Endodermal cell (in vitro differentiated cells): ENCODE measurements around the gene WDR90. TPM values are rescaled to one million over a fixed set of nuclear protein-coding genes. Genes with fewer than 3 reads are reported as not detected.

Experiments
- DNase-seq: peaks from one replicate; pipeline ENCODE4 v3.0.0-alpha.2; 2017
- H3K27ac ChIP-seq: 2 replicates; pipeline ENCODE4 v1.5.1; 2013; ENCODE audit warnings: mild to moderate bottlenecking, low read depth, low read length, moderate library complexity
- H3K27me3 ChIP-seq: 2 replicates; pipeline ENCODE4 v1.6.1; 2013; ENCODE audit warnings: mild to moderate bottlenecking, low read length, moderate library complexity; ENCODE audit not compliant: insufficient read depth, control insufficient read depth, poor library complexity, severe bottlenecking
- H3K36me3 ChIP-seq: 2 replicates; pipeline ENCODE4 v1.7.0; 2013; ENCODE audit warnings: mild to moderate bottlenecking, low read length, moderate library complexity; ENCODE audit not compliant: control insufficient read depth, insufficient read depth
- H3K4me1 ChIP-seq: one replicate; pipeline ENCODE4 v1.7.0; 2013; ENCODE audit warnings: low read length; ENCODE audit not compliant: control insufficient read depth, insufficient read depth
- H3K4me3 ChIP-seq: 2 replicates; pipeline ENCODE4 v1.5.1; 2013; ENCODE audit warnings: mild to moderate bottlenecking, low read length, moderate library complexity
- H3K9ac ChIP-seq: 2 replicates; pipeline ENCODE4 v1.6.1; 2013; ENCODE audit warnings: mild to moderate bottlenecking, low read length, moderate library complexity; ENCODE audit not compliant: poor library complexity, severe bottlenecking; ENCODE audit errors: extremely low read depth
- H3K9me3 ChIP-seq: 2 replicates; pipeline ENCODE4 v1.6.1; 2013; ENCODE audit warnings: mild to moderate bottlenecking, low read length, moderate library complexity; ENCODE audit not compliant: control insufficient read depth
- H3K27ac Mint-ChIP-seq: 2 replicates; pipeline ENCODE4 v1.8.0; 2020; ENCODE audit warnings: mixed read lengths
- H3K27me3 Mint-ChIP-seq: 2 replicates; pipeline ENCODE4 v1.8.0; 2021; ENCODE audit warnings: mild to moderate bottlenecking, mixed read lengths; ENCODE audit not compliant: insufficient read depth
- H3K36me3 Mint-ChIP-seq: 2 replicates; pipeline ENCODE4 v1.8.0; 2020; ENCODE audit warnings: low read depth, mixed read lengths
- H3K4me1 Mint-ChIP-seq: 2 replicates; pipeline ENCODE4 v1.8.0; 2020; ENCODE audit warnings: mixed read lengths
- H3K4me3 Mint-ChIP-seq: 2 replicates; pipeline ENCODE4 v1.8.0; 2020; ENCODE audit warnings: mild to moderate bottlenecking, moderate library complexity, mixed read lengths
- H3K9me3 Mint-ChIP-seq: 2 replicates; pipeline ENCODE4 v1.8.0; 2020; ENCODE audit warnings: mild to moderate bottlenecking, mixed read lengths
- CTCF ChIP-seq: fragments of 200-600 bp; sonication (generic); conservative IDR thresholded peaks from 2 replicates; pipeline ENCODE4 v1.5.0; 2021; ENCODE audit warnings: antibody characterized with exemption, mild to moderate bottlenecking
- WGBS, 2 experiments: methylation state at CpG; one replicate each; pipeline versions ENCODE4 v1.1.5 to v1.1.7; 2013; ENCODE audit warnings: missing lambda C conversion rate in 2 of 2, mixed read lengths in 1 of 2; ENCODE audit not compliant: insufficient coverage in 1 of 2, insufficient read length in 1 of 2; 5-methylcytosine and 5-hydroxymethylcytosine counted together
- total RNA-seq, 2 donors: library from RNA; stranded (reverse); fragmentation: NEBNext Ultra II Directional in 1 of 2; extraction: Animal tissue kit (Norgen Biotek cat#: 25700) in 1 of 2; gene quantifications; 2 replicates in 1 of 2; 3 replicates in 1 of 2; pipeline ENCODE4 v1.2.1, GENCODE V29; 2021

Gene WDR90
- total RNA-seq, 2 donors from 2014 or later = 112 to 120 TPM

GRCh38 chr16:629185-629832 is 19.9 kb upstream of the WDR90 start:
- Mint-ChIP-seq H3K27me3 (no peaks in the 10 kb centered on the region), H3K9me3 (no peaks in the 10 kb centered on the region), H3K36me3 (peaks cover 10% of the 10 kb centered on the region), H3K4me3 (no peak overlapping the region), H3K27ac (no peak overlapping the region), H3K4me1 (no peaks in the 10 kb centered on the region)
- 68 to 86% methylated on average over 28 to 29 of the region's 29 CpGs for WGBS, 2 experiments
- H3K9ac ChIP-seq = no peak overlapping the region
- H3K27me3 ChIP-seq = no peaks in the 10 kb centered on the region
- no peak for DNase-seq
- no peaks in the 10 kb centered on the region for H3K9me3 ChIP-seq
- H3K27ac ChIP-seq = peak overlapping the region; percentile 95
- H3K36me3 ChIP-seq = no peaks in the 10 kb centered on the region
- no peak overlapping the region for H3K4me3 ChIP-seq
- TF ChIP-seq CTCF = no peak
- peaks cover 9% of the 10 kb centered on the region for H3K4me1 ChIP-seq

GRCh38 chr16:629833-630248 is 19.3 kb upstream of the WDR90 start:
- 49 to 63% methylated on average over 10 to 11 of the region's 11 CpGs for WGBS, 2 experiments
- no peak for DNase-seq
- Mint-ChIP-seq H3K4me3 (no peak overlapping the region), H3K9me3 (no peaks in the 10 kb centered on the region), H3K27me3 (no peaks in the 10 kb centered on the region), H3K4me1 (no peaks in the 10 kb centered on the region), H3K27ac (no peak overlapping the region), H3K36me3 (peaks cover 10% of the 10 kb centered on the region)
- TF ChIP-seq CTCF = no peak
- H3K4me1 ChIP-seq = peaks cover 9% of the 10 kb centered on the region
- no peak overlapping the region for H3K4me3 ChIP-seq
- no peaks in the 10 kb centered on the region for H3K36me3 ChIP-seq
- peak overlapping the region; percentile 95 for H3K27ac ChIP-seq
- H3K9me3 ChIP-seq = no peaks in the 10 kb centered on the region
- no peak overlapping the region for H3K9ac ChIP-seq
- H3K27me3 ChIP-seq = no peaks in the 10 kb centered on the region

GRCh38 chr16:630249-630814 is 18.8 kb upstream of the WDR90 start:
- Histone ChIP-seq H3K9ac (no peak overlapping the region), H3K36me3 (no peaks in the 10 kb centered on the region), H3K27me3 (no peaks in the 10 kb centered on the region), H3K4me3 (peak overlapping the region; percentile 27), H3K9me3 (no peaks in the 10 kb centered on the region), H3K4me1 (peaks cover 9% of the 10 kb centered on the region), H3K27ac (peak overlapping the region; percentile 95)
- Mint-ChIP-seq H3K4me3 (peak overlapping the region; percentile 39), H3K9me3 (no peaks in the 10 kb centered on the region), H3K36me3 (peaks cover 10% of the 10 kb centered on the region), H3K4me1 (no peaks in the 10 kb centered on the region), H3K27ac (no peak overlapping the region), H3K27me3 (no peaks in the 10 kb centered on the region)
- WGBS, 2 experiments = 49 to 58% methylated on average over 16 to 28 of the region's 29 CpGs
- no peak for DNase-seq
- TF ChIP-seq CTCF = no peak
